Suprapubic skin (tissue), 4 donors: Measurements from ENCODE around the gene METTL5.

Source experiments
- CTCF ChIP-seq, 2 donors: fragments of 200-600 bp in 1 of 2; fragments of 450-650 bp in 1 of 2; sonication (generic) in 1 of 2; IDR thresholded peaks; one replicate each; pipeline ENCODE4 v1.5.1; 2016 to 2019; ENCODE audit warnings: antibody characterized with exemption in 2 of 2, mild to moderate bottlenecking in 1 of 2, moderate library complexity in 1 of 2
- POLR2A ChIP-seq, 2 donors: fragments of 450-650 bp; IDR thresholded peaks; one replicate each; pipeline ENCODE4 v1.6.1; 2017; ENCODE audit warnings: antibody characterized with exemption in 2 of 2, mild to moderate bottlenecking in 2 of 2, moderate library complexity in 2 of 2
- POLR2AphosphoS5 ChIP-seq, 3 donors: sonication (generic); formaldehyde crosslinking; IDR thresholded peaks; one replicate each; pipeline ENCODE4 v1.6.1; 2017; ENCODE audit warnings: antibody characterized with exemption in 3 of 3

DNA sequence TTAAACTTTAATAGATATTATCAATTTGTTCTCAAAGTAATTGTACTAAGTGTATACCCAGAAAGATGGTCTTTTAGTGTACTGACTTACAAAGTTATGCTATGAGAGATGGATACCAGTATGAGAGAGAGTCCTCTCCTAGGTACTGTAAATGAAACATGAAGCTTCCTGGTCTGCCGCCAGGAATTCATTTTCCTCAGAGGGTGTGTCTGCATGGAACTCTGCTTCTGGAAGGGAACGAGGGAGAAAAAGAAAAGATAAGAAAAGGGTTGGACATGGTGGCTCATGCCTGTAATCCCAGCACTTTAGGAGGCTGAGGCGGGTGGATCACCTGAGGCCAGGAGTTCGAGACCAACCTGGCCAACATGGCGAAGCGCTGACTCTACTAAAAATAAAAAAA, 28.3 kb downstream of the METTL5 start:
- TF ChIP-seq CTCF (IDR thresholded peaks at IDR 0.05) (no peak), POLR2A (IDR thresholded peaks at IDR 0.05) (no peak), POLR2AphosphoS5 (IDR thresholded peaks at IDR 0.05) (no peak)
